Activated naive CD8-positive, alpha-beta T cell treated with anti-CD3 and anti-CD28 coated beads for 36 hours (primary cell): ENCODE measurements around the gene SDC3. TPM values are rescaled to one million over a fixed set of nuclear protein-coding genes. Genes with fewer than 3 reads are reported as not detected.

Experiments
- DNase-seq: peaks from one replicate; pipeline ENCODE4 v3.0.0; 2021
- H3K27ac Mint-ChIP-seq: one replicate; pipeline ENCODE4 v1.8.0; 2022; ENCODE audit warnings: mild to moderate bottlenecking, moderate library complexity, mixed read lengths
- H3K27me3 Mint-ChIP-seq: one replicate; pipeline ENCODE4 v1.8.0; 2022; ENCODE audit warnings: mild to moderate bottlenecking, mixed read lengths
- H3K36me3 Mint-ChIP-seq: one replicate; pipeline ENCODE4 v1.8.0; 2021; ENCODE audit warnings: mild to moderate bottlenecking, mixed read lengths
- H3K4me1 Mint-ChIP-seq: one replicate; pipeline ENCODE4 v1.8.0; 2021; ENCODE audit warnings: mixed read lengths
- H3K4me3 Mint-ChIP-seq: one replicate; pipeline ENCODE4 v1.8.0; 2022; ENCODE audit warnings: mild to moderate bottlenecking, moderate library complexity, mixed read lengths
- H3K9me3 Mint-ChIP-seq: one replicate; pipeline ENCODE4 v1.8.0; 2022; ENCODE audit warnings: mixed read lengths
- total RNA-seq, 2 experiments: library from RNA; stranded (reverse); gene quantifications; one replicate each; pipeline ENCODE4 v1.2.3, GENCODE V29; 2021

SDC3 gene
- total RNA-seq, 2 experiments from 2014 or later, result 0.30 to 0.43 TPM

DNA sequence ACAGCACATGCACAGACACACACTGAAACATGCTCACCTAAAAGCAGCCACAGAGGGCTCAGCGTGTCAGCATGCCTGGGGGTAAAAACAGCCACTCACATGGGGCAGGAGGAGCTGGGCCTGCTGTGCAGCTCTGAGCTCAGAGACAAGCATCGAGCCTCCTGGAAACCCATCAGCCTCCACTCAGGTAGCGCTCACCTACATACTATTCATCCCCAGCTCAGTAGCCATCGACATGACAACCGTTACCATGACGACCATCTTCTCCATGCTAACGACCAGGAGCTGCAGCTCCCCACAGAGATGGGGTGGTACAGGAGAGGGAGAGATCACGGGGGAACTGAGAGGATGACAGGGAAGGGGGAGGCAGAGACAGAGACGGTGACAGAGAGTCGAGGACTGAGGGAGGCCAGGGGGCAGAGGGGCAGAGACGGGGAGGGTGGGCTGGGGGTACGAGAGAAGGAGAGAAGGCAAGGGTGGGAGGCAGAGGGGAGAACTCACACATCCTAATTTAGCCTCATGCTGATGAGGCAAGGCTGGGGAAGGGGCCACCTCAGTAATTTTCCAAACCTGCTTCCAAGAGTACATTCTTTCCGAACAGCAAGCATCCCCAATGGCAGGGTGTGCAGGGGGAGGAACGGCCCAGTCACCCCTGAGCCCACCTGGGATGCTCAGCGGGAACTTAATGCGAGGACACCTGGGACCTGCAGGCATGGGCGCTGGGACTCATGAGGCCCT, 28.4 kb downstream of the SDC3 start:
- H3K36me3 Mint-ChIP-seq, result no peaks in the 10 kb centered on the region
- peaks cover 10% of the 10 kb centered on the region for H3K27me3 Mint-ChIP-seq
- H3K4me1 Mint-ChIP-seq, result peaks cover 3% of the 10 kb centered on the region
- H3K27ac Mint-ChIP-seq, result no peak overlapping the region
- no peak for DNase-seq
- no peaks in the 10 kb centered on the region for H3K9me3 Mint-ChIP-seq
- no peak overlapping the region for H3K4me3 Mint-ChIP-seq

DNA sequence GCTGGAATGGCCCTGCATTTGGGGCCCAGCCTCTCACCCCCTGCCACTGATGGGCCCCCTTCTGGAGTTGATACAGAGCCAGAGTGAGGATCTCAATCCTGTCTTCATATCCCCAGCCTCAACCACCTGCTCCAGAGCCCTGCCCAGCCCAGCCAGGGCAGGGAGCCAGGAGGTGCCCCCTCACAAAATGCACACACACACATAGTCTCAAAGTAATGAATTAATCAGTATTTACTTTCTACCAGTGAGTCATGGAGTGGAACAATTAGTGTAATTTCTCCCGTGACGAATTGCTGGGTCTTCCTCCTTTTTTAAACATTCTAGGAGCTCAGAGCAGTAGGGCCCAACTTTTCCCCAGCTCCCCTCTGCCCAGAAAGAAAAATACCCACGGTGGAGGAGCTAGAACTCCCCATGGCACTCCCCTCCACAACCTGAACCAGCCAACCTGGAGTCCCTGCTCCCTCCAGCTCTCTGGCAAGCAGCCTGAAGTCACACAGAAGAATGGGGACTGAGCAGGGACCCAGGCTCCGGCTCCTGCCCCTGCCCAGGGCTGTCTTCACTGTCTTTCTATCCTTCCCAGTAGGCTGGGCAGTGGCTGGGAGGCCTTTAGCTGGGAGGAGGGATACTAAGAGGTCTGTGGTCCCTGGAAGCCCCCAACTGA, 29.3 kb downstream of the SDC3 start:
- Mint-ChIP-seq H3K9me3 (no peaks in the 10 kb centered on the region), H3K36me3 (no peaks in the 10 kb centered on the region), H3K4me1 (peaks cover 3% of the 10 kb centered on the region), H3K27me3 (peaks cover 5% of the 10 kb centered on the region), H3K4me3 (no peak overlapping the region), H3K27ac (no peak overlapping the region)
- no peak for DNase-seq

DNA sequence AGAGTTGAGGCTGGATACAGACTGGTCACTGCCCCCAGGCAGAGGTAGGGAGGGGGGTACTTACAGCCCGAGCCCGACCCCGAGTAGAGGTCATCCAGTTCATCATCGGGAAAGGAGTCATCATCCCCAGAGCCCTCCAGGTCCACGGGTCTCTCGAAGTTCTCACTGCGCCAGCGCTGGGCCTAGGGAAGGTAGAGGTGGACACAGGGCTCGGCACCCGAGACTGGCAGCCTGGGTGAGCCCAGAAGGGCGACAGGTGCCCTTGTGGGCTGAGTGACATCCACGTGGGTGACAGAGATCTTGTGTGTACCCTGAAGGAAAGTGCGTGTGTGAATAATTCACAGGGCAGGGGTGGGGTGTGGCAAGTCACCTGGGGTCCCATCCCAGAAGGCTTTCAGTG, 30.0 kb downstream of the SDC3 start:
- H3K36me3 Mint-ChIP-seq, result no peaks in the 10 kb centered on the region
- H3K9me3 Mint-ChIP-seq, result peaks cover 2% of the 10 kb centered on the region
- H3K27me3 Mint-ChIP-seq, result peaks cover 3% of the 10 kb centered on the region
- H3K4me1 Mint-ChIP-seq, result peaks cover 3% of the 10 kb centered on the region
- DNase-seq, result no peak
- H3K4me3 Mint-ChIP-seq, result no peak overlapping the region
- no peak overlapping the region for H3K27ac Mint-ChIP-seq

DNA sequence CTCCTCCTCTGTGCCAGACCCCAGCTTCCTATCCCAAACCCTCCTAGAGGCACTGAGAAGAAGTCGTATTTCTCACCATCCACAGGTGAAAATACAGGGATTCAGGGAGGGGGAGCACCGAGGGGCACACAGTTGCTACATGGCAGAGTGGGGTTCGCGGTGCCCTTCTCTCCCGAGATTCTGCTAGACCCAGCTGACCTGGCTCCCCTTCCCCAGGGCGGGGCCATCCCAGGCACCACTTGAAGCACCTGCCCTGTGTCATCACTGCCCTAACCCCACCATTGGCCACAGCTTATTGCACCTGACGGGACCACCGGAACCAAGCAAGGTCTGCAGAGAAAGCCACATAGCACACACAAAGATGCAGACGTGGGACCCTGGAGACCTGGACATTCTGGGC, 30.5 kb downstream of the SDC3 start:
- Mint-ChIP-seq H3K36me3 (no peaks in the 10 kb centered on the region), H3K9me3 (peaks cover 4% of the 10 kb centered on the region), H3K4me1 (peaks cover 3% of the 10 kb centered on the region), H3K27ac (no peak overlapping the region), H3K27me3 (peaks cover 3% of the 10 kb centered on the region), H3K4me3 (no peak overlapping the region)
- DNase-seq, result no peak

DNA sequence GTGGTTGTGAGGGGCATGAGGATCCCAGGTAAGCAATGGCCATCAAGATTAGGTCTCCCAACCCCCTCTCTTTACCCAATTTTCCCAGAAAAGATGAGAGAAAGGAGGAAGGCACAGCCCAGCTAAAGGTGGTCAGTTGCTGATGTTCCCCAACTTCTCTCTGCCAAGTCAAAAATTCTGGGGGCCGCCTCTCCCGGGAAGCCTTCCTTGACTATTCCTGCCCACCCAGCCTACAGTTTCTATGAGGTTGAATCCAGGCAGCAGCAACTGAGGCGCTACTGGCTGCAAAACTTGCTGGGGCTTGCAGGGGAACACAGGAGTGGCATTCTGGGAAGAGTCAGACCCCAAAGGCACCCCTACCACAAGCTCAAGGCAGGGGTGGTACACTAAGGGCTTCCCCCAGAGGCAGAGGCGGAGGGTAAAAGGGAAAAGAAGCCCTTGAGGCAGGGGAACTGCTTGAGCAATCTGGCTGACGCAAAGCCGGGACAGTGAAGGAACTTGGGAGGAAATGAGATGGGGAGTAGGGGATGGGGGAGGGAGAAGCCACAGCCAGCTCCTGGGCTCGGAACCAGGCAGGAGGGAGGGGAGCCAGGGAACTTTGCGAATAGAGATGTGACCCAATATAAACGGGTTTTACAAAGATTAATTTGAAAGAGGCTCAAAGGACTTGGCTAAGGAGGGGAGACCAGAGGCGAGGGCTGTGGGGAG, 31.2 kb downstream of the SDC3 start:
- DNase-seq, result no peak
- Mint-ChIP-seq H3K27ac (no peak overlapping the region), H3K27me3 (peaks cover 3% of the 10 kb centered on the region), H3K4me1 (peaks cover 3% of the 10 kb centered on the region), H3K36me3 (no peaks in the 10 kb centered on the region), H3K9me3 (peaks cover 8% of the 10 kb centered on the region), H3K4me3 (no peak overlapping the region)

DNA sequence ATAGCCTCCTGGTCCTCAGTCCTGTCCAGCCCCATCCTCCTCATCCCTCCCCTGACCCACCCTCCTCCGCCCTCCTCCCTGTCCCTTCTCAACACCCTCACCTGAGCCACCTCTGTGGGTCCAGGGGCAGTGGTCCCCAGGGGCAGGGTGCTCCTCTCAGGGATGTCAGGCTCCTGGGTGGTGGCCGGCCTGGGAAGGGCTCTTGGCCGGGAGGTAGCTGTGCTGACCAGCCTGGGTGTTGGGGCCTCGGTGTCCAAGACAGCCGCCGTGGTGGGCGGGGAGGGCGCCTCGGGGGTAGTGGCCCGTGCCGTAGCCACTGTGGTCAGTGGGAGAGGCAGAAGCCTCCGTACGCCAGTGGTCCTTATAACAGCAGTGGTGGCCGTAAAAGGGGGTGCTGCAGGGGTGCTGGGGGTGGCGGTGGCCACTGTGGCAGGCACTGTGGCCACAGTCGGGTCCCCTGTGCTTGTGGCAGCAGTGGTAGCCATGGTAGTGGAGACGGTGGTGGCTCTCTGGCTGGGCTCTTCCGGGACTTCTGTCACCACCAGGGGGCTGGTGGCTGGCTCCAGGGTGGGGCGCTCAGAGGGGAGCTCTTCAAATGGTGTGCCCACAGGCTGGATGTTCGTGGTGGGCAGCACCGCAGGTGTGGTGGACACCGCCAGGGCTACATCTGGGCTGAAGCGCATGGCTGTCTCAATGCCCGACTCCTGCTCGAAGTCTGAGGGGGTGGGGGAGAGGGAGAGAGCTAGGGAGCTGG, 31.9 kb downstream of the SDC3 start:
- H3K36me3 Mint-ChIP-seq, result no peaks in the 10 kb centered on the region
- no peak for DNase-seq
- no peak overlapping the region for H3K4me3 Mint-ChIP-seq
- peaks cover 13% of the 10 kb centered on the region for H3K9me3 Mint-ChIP-seq
- peaks cover 3% of the 10 kb centered on the region for H3K27me3 Mint-ChIP-seq
- peaks cover 3% of the 10 kb centered on the region for H3K4me1 Mint-ChIP-seq
- H3K27ac Mint-ChIP-seq, result no peak overlapping the region

DNA sequence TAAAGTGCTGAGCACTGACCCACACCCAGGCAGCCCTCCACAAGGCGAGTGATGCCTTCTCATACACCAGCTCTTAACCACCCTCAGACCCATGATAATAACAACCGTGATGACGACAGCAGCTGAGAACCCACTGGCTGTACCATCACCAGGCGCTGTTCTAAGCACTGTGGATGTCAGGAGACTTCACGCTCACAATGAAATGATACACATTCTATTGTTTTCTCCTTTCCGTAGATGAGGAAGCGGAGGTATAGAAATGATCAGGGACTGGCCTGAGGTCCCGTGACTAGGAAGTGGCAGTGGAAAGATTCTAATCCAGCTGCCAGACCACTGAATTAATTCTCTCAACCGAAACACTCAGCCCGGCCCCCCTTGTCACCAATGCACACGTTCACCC, 32.6 kb downstream of the SDC3 start:
- Mint-ChIP-seq H3K9me3 (peaks cover 13% of the 10 kb centered on the region), H3K27me3 (peaks cover 3% of the 10 kb centered on the region), H3K4me1 (peaks cover 3% of the 10 kb centered on the region), H3K4me3 (no peak overlapping the region), H3K27ac (no peak overlapping the region), H3K36me3 (no peaks in the 10 kb centered on the region)
- DNase-seq, result no peak

DNA sequence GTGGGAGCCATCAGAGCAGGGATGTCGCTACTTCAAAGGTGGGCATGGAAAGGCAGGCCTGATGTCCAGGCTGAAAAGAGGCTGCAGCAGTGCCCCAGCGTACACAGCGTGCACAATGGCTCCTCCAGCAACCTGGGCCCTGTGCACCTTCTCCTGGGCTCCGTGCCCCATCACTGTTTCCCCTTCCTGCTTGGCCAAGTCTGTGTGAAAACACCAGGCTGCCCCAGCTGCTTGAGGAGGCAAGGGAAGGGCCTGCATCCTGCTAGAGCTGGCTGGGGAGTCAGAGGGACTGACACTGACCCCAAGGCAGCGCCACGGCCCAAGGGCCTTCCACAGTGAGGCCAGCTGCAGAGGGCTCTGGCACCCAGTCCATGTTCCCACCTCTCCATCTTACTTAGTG, 33.4 kb downstream of the SDC3 start:
- H3K27ac Mint-ChIP-seq, result no peak overlapping the region
- H3K36me3 Mint-ChIP-seq, result no peaks in the 10 kb centered on the region
- H3K27me3 Mint-ChIP-seq, result peaks cover 3% of the 10 kb centered on the region

DNA sequence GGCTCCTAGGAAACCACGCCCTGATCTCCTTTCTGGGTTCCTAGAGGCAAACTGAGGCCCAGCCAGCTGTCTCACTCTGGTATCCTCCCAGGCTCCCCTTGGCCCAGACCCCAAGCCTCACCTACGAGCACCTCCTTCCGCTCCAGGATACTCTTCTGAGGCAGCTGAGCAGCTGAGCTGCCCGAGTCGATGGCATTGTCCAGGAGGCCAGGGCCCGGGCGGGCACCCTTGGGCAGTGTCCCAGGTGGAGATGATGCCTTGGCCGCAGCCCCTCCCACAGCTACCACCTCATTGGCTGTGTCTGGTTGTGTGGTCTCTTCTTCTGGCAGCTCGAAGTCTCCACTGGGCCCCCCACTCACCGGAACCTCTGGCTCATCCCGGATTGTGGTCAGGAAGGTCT, 34.4 kb downstream of the SDC3 start:
- H3K27me3 Mint-ChIP-seq, result peaks cover 5% of the 10 kb centered on the region
- no peak overlapping the region for H3K27ac Mint-ChIP-seq
- peaks cover 2% of the 10 kb centered on the region for H3K4me1 Mint-ChIP-seq
- no peak overlapping the region for H3K4me3 Mint-ChIP-seq
- no peaks in the 10 kb centered on the region for H3K36me3 Mint-ChIP-seq
- DNase-seq, result no peak
- H3K9me3 Mint-ChIP-seq, result peaks cover 13% of the 10 kb centered on the region

More for the DNA sequence above, 33.4 kb downstream of the SDC3 start:
- no peak for DNase-seq
- H3K4me1 Mint-ChIP-seq, result peaks cover 3% of the 10 kb centered on the region
- peaks cover 13% of the 10 kb centered on the region for H3K9me3 Mint-ChIP-seq
- no peak overlapping the region for H3K4me3 Mint-ChIP-seq

DNA sequence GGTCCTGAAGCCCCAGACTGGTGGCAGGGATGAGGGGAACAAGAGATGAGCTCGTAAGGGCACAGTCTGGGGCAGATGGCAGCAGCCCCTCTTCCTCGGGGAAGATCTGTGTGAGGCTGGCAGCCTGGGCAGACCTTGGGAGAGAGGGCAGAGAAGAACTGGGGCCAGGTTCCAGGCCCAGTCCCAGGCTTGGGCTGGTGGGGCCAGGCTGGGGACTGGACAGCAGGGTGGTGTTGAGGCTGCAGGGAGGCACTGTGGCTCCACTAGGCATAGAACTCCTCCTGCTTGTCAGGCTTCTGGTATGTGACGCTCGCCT, 35.7 kb downstream of the SDC3 start:
- no peak for DNase-seq
- H3K4me1 Mint-ChIP-seq, result no peaks in the 10 kb centered on the region
- H3K36me3 Mint-ChIP-seq, result no peaks in the 10 kb centered on the region
- no peak overlapping the region for H3K4me3 Mint-ChIP-seq
- H3K27ac Mint-ChIP-seq, result no peak overlapping the region
- H3K27me3 Mint-ChIP-seq, result peaks cover 7% of the 10 kb centered on the region
- H3K9me3 Mint-ChIP-seq, result peaks cover 13% of the 10 kb centered on the region

DNA sequence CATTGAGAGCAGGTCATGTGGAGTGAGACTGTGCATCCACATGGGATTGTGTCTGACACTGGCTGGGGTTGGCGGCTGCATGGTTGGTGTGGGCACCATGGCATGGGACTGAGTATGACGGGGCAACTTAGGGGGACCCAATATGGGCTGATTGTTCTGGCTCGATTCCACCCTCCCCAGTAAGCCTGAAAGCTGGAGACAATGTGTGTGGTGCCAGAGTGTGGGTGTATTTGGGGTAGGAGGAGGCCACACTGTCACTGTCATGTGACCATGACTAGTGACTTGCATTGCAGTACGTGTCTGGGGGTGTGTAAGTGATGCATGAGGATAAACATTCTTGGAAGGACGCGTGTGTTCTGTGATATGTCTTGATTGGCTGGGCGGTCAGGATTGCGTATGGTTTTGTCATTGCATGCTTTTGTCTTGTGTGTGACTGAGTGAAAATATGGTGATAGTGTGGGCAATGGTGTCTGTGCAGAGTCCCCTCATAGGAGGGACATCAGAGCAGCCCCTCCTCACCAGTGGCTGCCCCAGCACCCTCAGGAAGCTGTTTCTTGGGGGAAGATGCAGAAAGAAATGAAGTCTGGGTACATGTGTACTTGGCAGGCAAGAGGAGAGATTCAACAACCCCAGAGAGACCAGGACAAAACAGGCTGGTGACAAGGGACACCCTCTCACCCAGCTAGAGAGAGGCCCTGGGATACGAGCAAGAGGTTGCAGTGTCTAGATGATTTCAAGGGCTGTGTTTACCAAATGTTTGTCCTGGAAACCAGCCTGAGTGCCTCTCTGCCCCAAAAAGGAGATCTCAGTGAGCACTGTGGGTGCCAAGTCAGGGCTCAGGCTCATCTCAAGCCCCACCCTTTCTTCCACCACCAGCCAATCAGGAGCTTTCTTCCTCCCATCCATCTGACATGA, 36.3 kb downstream of the SDC3 start:
- DNase-seq, result no peak
- Mint-ChIP-seq H3K27ac (no peak overlapping the region), H3K4me3 (no peak overlapping the region), H3K27me3 (peaks cover 6% of the 10 kb centered on the region), H3K4me1 (no peaks in the 10 kb centered on the region), H3K36me3 (no peaks in the 10 kb centered on the region), H3K9me3 (peaks cover 13% of the 10 kb centered on the region)

DNA sequence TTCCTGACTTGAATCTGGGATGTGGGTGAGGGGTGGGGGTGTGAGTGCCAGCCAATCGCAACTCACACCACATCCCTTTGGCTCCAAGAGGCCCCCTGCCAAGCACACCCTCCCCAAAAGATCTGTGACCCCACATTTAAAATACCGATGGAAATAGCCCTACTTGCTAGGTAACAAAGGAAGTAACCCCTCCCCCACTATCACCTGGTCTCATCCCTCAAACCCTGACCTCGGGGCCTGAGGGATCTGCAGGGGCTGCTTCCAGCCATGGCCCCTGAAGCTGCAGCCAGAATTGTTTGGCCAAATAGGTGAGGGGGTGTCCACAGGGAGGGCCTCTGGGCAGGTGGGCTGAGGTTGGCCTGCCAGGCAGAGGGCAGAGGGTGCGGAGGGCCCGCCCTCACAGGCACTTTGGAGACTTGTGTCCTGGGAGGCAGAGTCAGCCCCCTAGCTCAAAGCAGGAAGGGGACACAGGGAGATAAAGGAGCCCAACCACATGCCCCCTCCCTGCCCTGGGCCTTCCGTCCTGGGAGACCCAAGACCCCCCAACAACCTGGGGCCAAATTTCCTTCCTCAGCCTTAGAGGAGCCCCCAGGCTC, 37.2 kb downstream of the SDC3 start:
- H3K36me3 Mint-ChIP-seq, result no peaks in the 10 kb centered on the region
- DNase-seq, result no peak
- no peaks in the 10 kb centered on the region for H3K4me1 Mint-ChIP-seq
- H3K4me3 Mint-ChIP-seq, result no peak overlapping the region
- peaks cover 13% of the 10 kb centered on the region for H3K9me3 Mint-ChIP-seq
- H3K27ac Mint-ChIP-seq, result no peak overlapping the region
- peaks cover 6% of the 10 kb centered on the region for H3K27me3 Mint-ChIP-seq

DNA sequence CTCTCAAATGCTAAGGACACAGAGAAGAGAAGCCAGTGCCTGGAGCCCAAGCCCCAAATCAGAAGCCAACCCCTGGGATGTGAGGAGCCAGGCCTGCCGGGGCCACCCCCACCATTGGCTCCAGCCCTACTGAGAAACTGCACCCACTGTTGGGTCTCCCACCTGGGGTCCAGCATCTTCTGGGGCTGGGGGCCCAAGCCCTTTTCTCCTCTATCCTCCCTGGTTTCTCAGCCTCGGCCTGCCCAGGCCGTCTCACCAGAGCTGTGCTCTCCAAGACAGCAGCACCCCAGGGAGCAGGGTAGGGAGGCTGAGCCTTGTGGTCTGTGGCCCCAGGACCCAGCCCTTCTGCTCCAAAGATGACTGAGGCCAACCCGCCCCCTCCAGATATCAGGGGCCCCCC, 37.9 kb downstream of the SDC3 start:
- Mint-ChIP-seq H3K36me3 (no peaks in the 10 kb centered on the region), H3K4me1 (no peaks in the 10 kb centered on the region), H3K4me3 (no peak overlapping the region), H3K27ac (no peak overlapping the region), H3K9me3 (peaks cover 13% of the 10 kb centered on the region), H3K27me3 (peaks cover 7% of the 10 kb centered on the region)
- DNase-seq, result no peak

DNA sequence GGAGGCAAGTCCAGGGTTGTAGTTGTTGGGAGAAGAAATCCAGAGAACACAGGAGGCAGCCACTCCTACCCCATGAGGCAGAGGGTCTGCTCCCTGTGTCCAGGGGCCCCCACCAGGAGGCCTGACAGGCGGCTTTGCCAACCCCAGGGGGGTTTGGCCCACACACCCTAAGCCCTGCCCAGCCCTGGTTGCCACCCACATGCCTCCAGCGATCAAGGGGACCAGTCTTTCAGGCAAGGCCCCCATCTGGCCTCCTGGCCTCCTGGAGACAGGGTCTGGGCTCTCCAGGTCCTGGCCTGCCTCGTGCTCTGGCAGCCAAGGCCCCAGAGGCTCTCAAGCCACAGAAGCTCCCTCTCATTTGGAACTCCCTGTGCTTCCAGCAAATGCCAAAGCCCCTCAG, 38.5 kb downstream of the SDC3 start:
- H3K27ac Mint-ChIP-seq, result no peak overlapping the region
- no peaks in the 10 kb centered on the region for H3K36me3 Mint-ChIP-seq
- peaks cover 13% of the 10 kb centered on the region for H3K9me3 Mint-ChIP-seq
- DNase-seq, result no peak
- no peaks in the 10 kb centered on the region for H3K4me1 Mint-ChIP-seq
- H3K27me3 Mint-ChIP-seq, result peaks cover 11% of the 10 kb centered on the region
- H3K4me3 Mint-ChIP-seq, result no peak overlapping the region
